Loucy (cell line): ENCODE results near the gene SLC8A2.

ENCODE experiments used
- CTCF ChIP-seq: fragments of 200-600 bp; sonication (generic); conservative IDR thresholded peaks from 2 replicates; pipeline ENCODE4 v1.5.1; 2014; ENCODE audit warnings: mild to moderate bottlenecking, antibody characterized with exemption, low read length
- EZH2phosphoT487 ChIP-seq: fragments of 200-600 bp; IDR thresholded peaks from 2 replicates; pipeline ENCODE4 v1.6.1; 2018; ENCODE audit warnings: antibody characterized with exemption, mild to moderate bottlenecking, moderate library complexity, borderline replicate concordance

- TF ChIP-seq CTCF, result no peak
- TF ChIP-seq EZH2phosphoT487, result no peak
These were observed 20.4 kb upstream of the SLC8A2 start for GRCh38 chr19:47492137-47492533.
